D721Med (cell line): ENCODE measurements around the gene RCN1.

Source experiments
- DNase-seq: peaks from one replicate; pipeline ENCODE4 v3.0.0; 2011; ENCODE audit warnings: low spot score; ENCODE audit not compliant: insufficient read length
- FAIRE-seq: peaks from 2 replicates; lab custom pipeline; 2011; peaks lifted over from hg19 to GRCh38; lab: Jason Lieb, UNC
- TF ChIP-seq, protein P1 (sequence below): IDR thresholded peaks from 2 replicates; pipeline ENCODE4 v1.5.1; 2012; ENCODE audit warnings: mild to moderate bottlenecking, control low read depth; ENCODE audit not compliant: insufficient read depth; ENCODE audit errors: missing control alignments

Gene RCN1

DNA sequence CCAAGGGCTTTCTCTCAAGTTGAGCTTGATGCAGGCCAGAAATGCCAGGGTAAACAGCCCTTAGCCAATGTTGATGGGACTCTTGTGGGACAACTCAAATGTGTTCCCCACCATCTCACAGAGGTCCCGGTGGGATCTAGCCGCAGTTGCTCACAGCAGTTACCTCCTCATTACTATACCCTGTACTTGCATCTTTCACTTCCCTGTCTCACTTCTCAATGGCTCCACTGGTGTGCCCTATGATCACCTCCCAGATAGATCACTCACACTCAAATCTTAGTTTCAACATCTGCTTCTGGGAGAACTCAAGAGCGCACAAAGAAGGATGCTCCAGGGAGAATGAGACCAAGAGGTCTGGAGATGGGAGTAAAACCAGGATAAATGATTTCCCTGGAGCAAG, 47.0 kb downstream of the RCN1 start:
- FAIRE-seq (no peak), DNase-seq (no peak)
- TF ChIP-seq, protein P1, sequence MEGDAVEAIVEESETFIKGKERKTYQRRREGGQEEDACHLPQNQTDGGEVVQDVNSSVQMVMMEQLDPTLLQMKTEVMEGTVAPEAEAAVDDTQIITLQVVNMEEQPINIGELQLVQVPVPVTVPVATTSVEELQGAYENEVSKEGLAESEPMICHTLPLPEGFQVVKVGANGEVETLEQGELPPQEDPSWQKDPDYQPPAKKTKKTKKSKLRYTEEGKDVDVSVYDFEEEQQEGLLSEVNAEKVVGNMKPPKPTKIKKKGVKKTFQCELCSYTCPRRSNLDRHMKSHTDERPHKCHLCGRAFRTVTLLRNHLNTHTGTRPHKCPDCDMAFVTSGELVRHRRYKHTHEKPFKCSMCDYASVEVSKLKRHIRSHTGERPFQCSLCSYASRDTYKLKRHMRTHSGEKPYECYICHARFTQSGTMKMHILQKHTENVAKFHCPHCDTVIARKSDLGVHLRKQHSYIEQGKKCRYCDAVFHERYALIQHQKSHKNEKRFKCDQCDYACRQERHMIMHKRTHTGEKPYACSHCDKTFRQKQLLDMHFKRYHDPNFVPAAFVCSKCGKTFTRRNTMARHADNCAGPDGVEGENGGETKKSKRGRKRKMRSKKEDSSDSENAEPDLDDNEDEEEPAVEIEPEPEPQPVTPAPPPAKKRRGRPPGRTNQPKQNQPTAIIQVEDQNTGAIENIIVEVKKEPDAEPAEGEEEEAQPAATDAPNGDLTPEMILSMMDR, result no peak

DNA sequence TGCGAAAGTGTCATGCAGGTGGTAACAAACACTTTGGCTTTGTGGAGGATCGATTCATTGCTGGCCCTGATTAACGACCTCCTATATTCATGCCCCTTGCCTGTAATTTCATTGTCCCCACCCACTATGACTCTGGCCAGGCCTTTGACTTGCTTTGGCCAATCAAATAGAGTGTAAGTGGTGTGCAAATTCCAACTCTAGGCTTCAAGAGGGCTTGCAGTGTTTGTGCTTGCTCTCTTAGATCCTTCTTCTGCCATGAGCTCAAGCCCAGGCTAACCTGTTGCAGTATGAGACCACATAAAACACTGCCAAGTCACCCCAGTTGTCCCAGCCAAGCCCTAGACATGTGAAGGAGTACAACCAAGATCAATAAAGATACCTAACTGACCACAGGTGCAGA, 48.0 kb downstream of the RCN1 start:
- FAIRE-seq (no peak), DNase-seq (no peak)
- TF ChIP-seq, protein P1, result no peak

DNA sequence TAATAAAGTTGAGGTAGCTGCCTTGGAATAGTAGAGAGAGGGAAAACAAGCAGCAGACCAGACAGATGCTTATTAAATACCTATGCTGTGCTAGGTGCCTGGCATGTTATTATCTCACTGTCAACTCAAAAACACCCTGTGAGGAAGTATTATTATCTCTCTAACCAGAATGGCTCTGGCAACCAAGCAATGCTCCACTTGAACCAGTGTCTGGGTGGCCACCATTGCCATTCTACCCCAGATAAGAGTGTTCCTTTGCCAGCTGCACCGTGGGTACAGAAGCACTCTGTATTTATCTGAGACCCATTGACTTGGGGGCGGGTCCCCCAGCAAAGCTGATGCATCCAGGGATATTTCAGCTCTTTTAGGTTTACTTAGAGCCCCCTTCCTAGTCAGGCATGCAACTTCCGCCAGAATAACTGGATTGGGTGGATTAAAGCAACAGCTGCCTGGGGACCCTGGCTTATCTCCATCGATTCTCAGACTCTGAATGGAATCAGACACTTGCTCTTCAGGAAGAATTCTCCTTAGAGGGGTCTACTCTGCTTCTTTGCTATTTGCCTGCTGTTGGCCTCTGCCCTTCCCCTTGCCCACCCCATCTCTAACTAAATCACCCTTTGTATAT, 49.1 kb downstream of the RCN1 start:
- TF ChIP-seq, protein P1, result no peak
- DNase-seq (no peak), FAIRE-seq (no peak)

DNA sequence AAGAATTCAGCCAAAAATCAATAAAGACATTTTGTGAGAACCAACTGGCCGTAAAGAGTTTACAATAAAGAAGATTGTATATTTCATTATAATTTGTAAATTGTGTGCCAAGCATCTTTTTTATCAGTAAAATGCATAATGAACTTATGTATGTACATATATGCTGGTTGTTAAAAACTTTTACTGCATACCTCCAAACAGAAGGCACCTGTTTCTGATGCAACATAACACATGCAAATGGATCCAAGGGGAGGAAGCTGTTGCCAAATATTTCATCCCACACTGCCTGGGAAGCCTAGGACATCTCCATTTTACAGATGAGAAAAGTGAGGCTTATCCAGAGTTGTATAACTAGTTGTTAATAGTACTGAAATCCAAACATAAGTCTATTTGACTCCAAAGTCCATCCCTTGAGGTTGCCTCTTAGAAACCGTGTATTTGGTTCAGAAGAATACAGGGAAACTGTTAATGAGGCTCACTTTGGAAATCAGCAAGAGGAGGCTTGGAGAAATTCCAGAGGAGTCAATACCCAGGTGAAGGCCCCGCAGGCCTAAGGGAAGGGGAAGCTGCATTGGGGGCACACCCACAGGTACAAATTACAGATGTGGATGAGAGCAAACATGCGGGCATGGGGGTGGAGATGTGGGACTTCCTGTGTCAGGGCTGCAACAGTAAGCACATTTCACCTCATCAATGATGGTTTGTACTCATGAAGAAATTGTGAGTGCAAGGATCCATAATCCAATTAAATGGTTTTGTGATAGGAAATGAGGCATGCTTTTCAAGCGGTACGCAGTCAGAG, 51.1 kb downstream of the RCN1 start:
- TF ChIP-seq, protein P1, result no peak
- FAIRE-seq (no peak), DNase-seq (no peak)

DNA sequence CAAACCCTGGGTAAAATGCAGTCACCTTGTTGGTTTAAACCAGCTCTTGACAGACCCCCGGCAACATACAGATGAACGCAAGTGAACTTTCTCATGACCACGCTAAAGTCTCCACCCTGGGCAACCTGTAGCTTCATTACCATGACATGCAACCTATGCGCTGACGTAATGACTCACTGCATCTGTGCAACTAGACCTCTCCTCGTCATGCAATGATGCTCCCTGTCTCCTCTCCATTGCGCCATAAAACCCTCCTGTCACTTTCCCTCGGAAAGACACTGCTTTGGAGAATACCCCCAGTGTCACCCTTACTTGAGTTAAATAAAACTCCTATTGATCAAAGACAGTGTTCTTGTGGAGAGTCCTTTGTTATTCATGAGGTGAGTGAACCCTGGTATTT, 52.5 kb downstream of the RCN1 start:
- DNase-seq (no peak), FAIRE-seq (no peak)
- TF ChIP-seq, protein P1, result no peak

DNA sequence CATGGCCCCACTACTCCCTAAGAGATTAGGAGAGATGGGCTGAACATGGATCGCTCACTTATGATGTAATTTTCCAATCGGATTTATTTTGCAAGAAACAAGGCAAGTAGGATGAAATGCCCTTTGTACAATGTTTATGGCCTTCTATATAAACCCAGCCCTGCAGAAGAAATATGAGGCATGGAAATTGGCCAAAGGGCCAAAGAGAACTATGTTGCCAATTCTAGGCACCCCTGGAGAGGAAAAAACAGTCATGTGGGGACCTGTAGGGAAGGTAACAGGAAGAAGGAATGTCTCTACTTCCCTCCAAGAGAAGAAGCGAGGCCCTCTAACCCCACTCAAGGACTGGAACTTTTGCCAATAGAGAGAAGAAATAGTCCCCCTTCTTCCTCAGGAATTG, 54.4 kb downstream of the RCN1 start:
- TF ChIP-seq, protein P1, result no peak
- DNase-seq, result no peak
- no peak for FAIRE-seq

DNA sequence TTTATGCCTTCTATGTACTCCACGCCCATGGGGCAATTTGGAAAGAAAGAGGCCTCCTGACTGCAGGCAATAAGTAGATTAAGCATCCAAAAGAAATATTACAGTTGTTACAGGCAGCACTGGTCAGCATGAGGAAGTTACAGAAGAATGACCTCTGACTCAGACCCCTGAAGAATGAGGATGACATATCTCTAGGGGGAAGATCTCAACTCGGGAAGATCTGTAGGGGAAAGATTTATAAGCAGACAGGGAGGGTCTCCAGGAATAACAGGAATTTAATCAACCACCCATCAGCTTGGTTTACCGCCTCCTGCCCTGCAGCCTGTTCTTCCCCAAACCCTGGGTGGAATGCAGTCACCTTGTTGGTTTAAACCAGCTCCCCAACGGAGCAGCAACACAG, 58.0 kb downstream of the RCN1 start:
- DNase-seq, result no peak
- no peak for FAIRE-seq
- TF ChIP-seq, protein P1, result no peak
